HepG2 (cell line): ENCODE measurements around the gene FGGY. TPM values are rescaled to one million over a fixed set of nuclear protein-coding genes. Genes with fewer than 3 reads are reported as not detected.

ENCODE experiments used
- ATAC-seq: fragments of 200-7000 bp; cut with Tn5 transposase; 3 replicates; pipeline ENCODE4 v1.9.1; 2020; ENCODE audit warnings: mild to moderate bottlenecking, moderate library complexity
- BruUV-seq: library from RNA; stranded (reverse); fragments of 400-500 nt; replicated peaks from 2 replicates; lab custom pipeline; 2021; lab: Mats Ljungman, UMichigan
- CTCF ChIA-PET: fragments of 300-600 bp; formaldehyde crosslinking; extraction: SDS; loops from one replicate; lab custom pipeline; 2021; ENCODE audit warnings: low total read pairs, inconsistent platforms, low intra/inter-chr PET ratio; lab: Yijun Ruan, JAX
- POLR2A ChIA-PET: fragments of 350-600 bp; sonication (Branson Sonifier 250); formaldehyde crosslinking; loops from one replicate; lab custom pipeline; 2020; ENCODE audit warnings: antibody characterized with exemption, inconsistent platforms; lab: Yijun Ruan, JAX
- DNase-seq: peaks from one replicate; pipeline ENCODE4 v3.0.0-alpha.2; 2015; ENCODE audit warnings: low spot score
- FAIRE-seq: peaks from 3 replicates; lab custom pipeline; 2011; peaks lifted over from hg19 to GRCh38; lab: Jason Lieb, UNC
- H2AFZ ChIP-seq: one replicate; pipeline ENCODE4 v1.6.1; 2011; ENCODE audit warnings: low read length, inconsistent platforms
- H3K27ac ChIP-seq: fragments of 300-600 bp; 3 replicates; pipeline ENCODE4 v1.8.0; 2011; ENCODE audit warnings: mixed run types, mild to moderate bottlenecking, mixed read lengths, low read length, inconsistent platforms; ENCODE audit not compliant: insufficient read depth; ENCODE audit errors: extremely low read length
- H3K27me3 ChIP-seq, 2 experiments: fragments of 200-600 bp in 1 of 2; 2 replicates in 1 of 2; 3 replicates in 1 of 2; pipeline versions ENCODE4 v1.6.0 to v1.8.0; 2011; ENCODE audit warnings: low read length in 2 of 2, mild to moderate bottlenecking in 2 of 2, moderate library complexity in 2 of 2, inconsistent platforms in 1 of 2; ENCODE audit not compliant: insufficient read depth in 2 of 2, control insufficient read depth in 1 of 2
- H3K36me3 ChIP-seq, 2 experiments: fragments of 200-600 bp in 1 of 2; replicated peaks in 1 of 2; 2 replicates in 1 of 2; 3 replicates in 1 of 2; pipeline versions ENCODE4 v1.5.1 to v1.8.0; 2011; ENCODE audit warnings: low read length in 2 of 2, inconsistent platforms in 1 of 2; ENCODE audit not compliant: insufficient read depth in 2 of 2, control insufficient read depth in 1 of 2
- H3K4me1 ChIP-seq: 2 replicates; pipeline ENCODE4 v1.5.1; 2012; ENCODE audit warnings: low read length, inconsistent platforms; ENCODE audit not compliant: insufficient read depth
- H3K4me2 ChIP-seq: 2 replicates; pipeline ENCODE4 v1.6.0; 2011; ENCODE audit warnings: low read depth, low read length, inconsistent platforms
- H3K4me3 ChIP-seq, 3 experiments: fragments of 200-600 bp in 1 of 3; sonication (generic), shearing (Covaris generic) in 1 of 3; replicated peaks in 1 of 3; 2 replicates each; pipeline ENCODE4 v1.5.1; 2011 to 2016; ENCODE audit warnings: low read length in 3 of 3, inconsistent platforms in 2 of 3, low read depth in 2 of 3, mild to moderate bottlenecking in 2 of 3, control low read depth in 1 of 3, mixed read lengths in 1 of 3; ENCODE audit not compliant: insufficient read depth in 1 of 3
- H3K79me2 ChIP-seq: one replicate; pipeline ENCODE4 v1.6.1; 2011; ENCODE audit warnings: low read length, inconsistent platforms; ENCODE audit not compliant: insufficient read depth
- H3K9ac ChIP-seq: 2 replicates; pipeline ENCODE4 v1.6.0; 2011; ENCODE audit warnings: mild to moderate bottlenecking, low read depth, low read length, inconsistent platforms; ENCODE audit not compliant: insufficient read depth
- H3K9me3 ChIP-seq: 2 replicates; pipeline ENCODE4 v1.5.1; 2012; ENCODE audit warnings: mild to moderate bottlenecking, low read length
- H4K20me1 ChIP-seq: 2 replicates; pipeline ENCODE4 v1.6.0; 2011; ENCODE audit warnings: inconsistent platforms, mild to moderate bottlenecking, low read length, moderate library complexity; ENCODE audit not compliant: insufficient read depth
- DNMT1 ChIP-seq: sonication (generic); formaldehyde crosslinking; IDR thresholded peaks from 2 replicates; pipeline ENCODE4 v1.5.1; 2020; ENCODE audit warnings: mild to moderate bottlenecking, missing genetic modification reagents
- DZIP1 ChIP-seq: sonication (generic); formaldehyde crosslinking; IDR thresholded peaks from 2 replicates; pipeline ENCODE4 v1.5.0; 2020; ENCODE audit warnings: mild to moderate bottlenecking, missing genetic modification reagents
- NFIC ChIP-seq: IDR thresholded peaks from 2 replicates; pipeline ENCODE4 v1.6.1; 2012; ENCODE audit warnings: mild to moderate bottlenecking, low read length, inconsistent platforms
- POGZ ChIP-seq: sonication (generic); formaldehyde crosslinking; IDR thresholded peaks from 2 replicates; pipeline ENCODE4 v1.4.0; 2020; ENCODE audit warnings: mild to moderate bottlenecking, missing genetic modification reagents
- THYN1 ChIP-seq: sonication (generic); formaldehyde crosslinking; IDR thresholded peaks from 2 replicates; pipeline ENCODE4 v1.8.1; 2023; ENCODE audit warnings: low read depth, mild to moderate bottlenecking, moderate library complexity, missing genetic modification reagents, borderline replicate concordance
- ZNF33A ChIP-seq: sonication (generic); formaldehyde crosslinking; IDR thresholded peaks from 2 replicates; pipeline ENCODE4 v1.5.1; 2020; ENCODE audit warnings: missing genetic modification reagents, mild to moderate bottlenecking, moderate library complexity, borderline replicate concordance
- WGBS: methylation state at CpG from one replicate; pipeline ENCODE4 v1.1.6; 2017; ENCODE audit warnings: low lambda C conversion rate; 5-methylcytosine and 5-hydroxymethylcytosine counted together
- in situ Hi-C: cut with HindIII; loops from 2 replicates; pipeline ENCODE4 v1.10.0; 2017; ENCODE audit warnings: low pct_unique_long_range_greater_than_20kb; ENCODE audit not compliant: extremely low pct_ligation_motif_present
- intact Hi-C: fragments of 100-400 bp; cut with micrococcal nuclease; formaldehyde crosslinking; loops from one replicate; pipeline ENCODE4 v1.10.0; 2022; ENCODE audit not compliant: unreplicated experiment
- polyA plus RNA-seq, 8 experiments: library from polyadenylated mRNA; depleted of rRNA in 3 of 8; stranded (reverse) in 7 of 8; unstranded in 1 of 8; fragments of >200 nt; fragmentation: Illumina TruSeq in 4 of 8; extraction: Trizol in 4 of 8; gene quantifications; 2 replicates each; pipeline versions ENCODE4 v1.2.1 to v1.2.3, GENCODE V29; 2011 to 2016; ENCODE audit warnings: low read depth in 4 of 8, missing spikeins in 1 of 8, mixed read lengths in 1 of 8; ENCODE audit not compliant: insufficient read depth in 1 of 8
- total RNA-seq, 5 experiments: library from RNA; depleted of rRNA; stranded (reverse); fragments of >200 nt; fragmentation: Illumina TruSeq; extraction: Trizol; gene quantifications; 2 replicates each; pipeline ENCODE4 v1.2.3, GENCODE V29; 2016; ENCODE audit warnings: low read depth in 1 of 5

The FGGY gene
- total and polyA plus RNA-seq, 2 of the 13 experiments (the other 11 are each of a cell fraction or from before 2014, with no cell fraction given), result 15.7 to 27.5 TPM

- no peaks in the 10 kb centered on the region for H3K79me2 ChIP-seq
- FAIRE-seq, result no peak
- no peaks in the 10 kb centered on the region for H3K36me3 ChIP-seq
- in situ Hi-C loops, result no loop called here
- H2AFZ ChIP-seq, result no peak overlapping the region
- no peak overlapping the region for H3K4me3 ChIP-seq
- TF ChIP-seq POGZ (CRISPR knock-in tag), result no peak
- TF ChIP-seq DZIP1 (CRISPR knock-in tag), result no peak
- no peak for TF ChIP-seq NFIC
- TF ChIP-seq DNMT1 (CRISPR knock-in tag), result no peak
- TF ChIP-seq THYN1 (CRISPR knock-in tag), result no peak
- no peak for TF ChIP-seq ZNF33A (CRISPR knock-in tag)
- no peak overlapping the region for H3K9ac ChIP-seq
- BruUV-seq, result no TSS peak
- H3K27ac ChIP-seq, result no peak overlapping the region
- CTCF ChIA-PET, result no interaction called here
- H3K4me2 ChIP-seq, result no peak overlapping the region
- H4K20me1 ChIP-seq, result no peaks in the 10 kb centered on the region
- intact Hi-C loops, result no loop called here
- 55% methylated on average over 4 of the region's 4 CpGs for WGBS
- H3K4me1 ChIP-seq, result no peaks in the 10 kb centered on the region
- POLR2A ChIA-PET, result no interaction called here
- no peak for ATAC-seq
- no peaks in the 10 kb centered on the region for H3K27me3 ChIP-seq
- H3K9me3 ChIP-seq, result no peaks in the 10 kb centered on the region
- DNase-seq, result no peak
Observed at GRCh38 chr1:59249396-59250137, 47.3 kb upstream of the FGGY start.
